ENCODE results near the gene SLC26A4. TPM values are rescaled to one million over a fixed set of nuclear protein-coding genes. Genes with fewer than 3 reads are reported as not detected.

The SLC26A4 gene
- total and polyA plus RNA-seq, 9 of the 15 experiments (the other 6 are each of a cell fraction or from before 2014, with no cell fraction given): 0.09 to 1.2 (median 0.33) TPM

DNA sequence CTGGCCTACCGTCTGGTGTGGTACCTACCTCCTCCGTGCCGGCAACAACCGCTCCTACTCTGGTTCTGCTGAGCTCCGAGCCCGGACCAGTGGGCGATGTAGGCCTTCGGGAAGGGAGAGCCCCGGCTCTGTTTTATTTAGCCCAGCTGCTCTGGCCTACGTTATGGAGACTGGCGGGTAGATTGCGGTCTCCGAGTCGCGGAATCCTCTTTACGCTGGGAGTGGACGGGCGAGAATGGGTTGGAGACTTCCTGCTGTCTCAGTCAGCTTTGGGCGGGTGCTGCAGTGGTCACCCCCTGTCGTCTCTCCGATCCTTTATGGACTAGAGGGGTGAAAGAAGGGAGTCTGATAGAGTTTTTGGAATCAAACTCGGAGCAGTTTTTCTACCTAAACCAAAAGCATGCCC is 83.7 kb downstream of the SLC26A4 start (continued):
- peak; percentile 12 for TF ChIP-seq BRD9 (IDR thresholded peaks at IDR 0.05; ENCODE audit: low read depth, partially characterized antibody)
- TF ChIP-seq MEF2A (IDR thresholded peaks at IDR 0.05; ENCODE audit: control insufficient read depth, low read depth, low read length): no peak
- TF ChIP-seq SMAD1 (IDR thresholded peaks at IDR 0.05; ENCODE audit: low read depth, low read length, partially characterized antibody): no peak
- TF ChIP-seq FOSL1 (tag; conservative IDR thresholded peaks at IDR 0.05): no peak
- TF ChIP-seq PHF20 (IDR thresholded peaks at IDR 0.05; ENCODE audit: partially characterized antibody): no peak
- TF ChIP-seq IRF2 (CRISPR knock-in tag; IDR thresholded peaks at IDR 0.05): no peak
- TF ChIP-seq TARDBP (IDR thresholded peaks at IDR 0.05): 0 out of 2 replicates have a peak, but pooled peaks have one; percentile 15
- TF ChIP-seq SMAD4 (CRISPR knock-in tag; conservative IDR thresholded peaks at IDR 0.05): 0 out of 2 replicates have a peak, but pooled peaks have one; percentile 26
- peak in 1 of 2 experiments; percentile 66; a peak in 1 of 4 replicates for TF ChIP-seq FOXA3 (CRISPR knock-in tag; conservative IDR thresholded peaks at IDR 0.05 in 1 of 2, IDR thresholded peaks at IDR 0.05 in 1 of 2)
- TF ChIP-seq ZNF239 (CRISPR knock-in tag; IDR thresholded peaks at IDR 0.05): no peak
- TF ChIP-seq, protein P1, sequence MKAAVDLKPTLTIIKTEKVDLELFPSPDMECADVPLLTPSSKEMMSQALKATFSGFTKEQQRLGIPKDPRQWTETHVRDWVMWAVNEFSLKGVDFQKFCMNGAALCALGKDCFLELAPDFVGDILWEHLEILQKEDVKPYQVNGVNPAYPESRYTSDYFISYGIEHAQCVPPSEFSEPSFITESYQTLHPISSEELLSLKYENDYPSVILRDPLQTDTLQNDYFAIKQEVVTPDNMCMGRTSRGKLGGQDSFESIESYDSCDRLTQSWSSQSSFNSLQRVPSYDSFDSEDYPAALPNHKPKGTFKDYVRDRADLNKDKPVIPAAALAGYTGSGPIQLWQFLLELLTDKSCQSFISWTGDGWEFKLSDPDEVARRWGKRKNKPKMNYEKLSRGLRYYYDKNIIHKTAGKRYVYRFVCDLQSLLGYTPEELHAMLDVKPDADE (conservative IDR thresholded peaks at IDR 0.05; ENCODE audit: control insufficient read depth, low read depth, low read length): no peak; the same call in 1 of the 2 replicates
- TF ChIP-seq, protein P2, sequence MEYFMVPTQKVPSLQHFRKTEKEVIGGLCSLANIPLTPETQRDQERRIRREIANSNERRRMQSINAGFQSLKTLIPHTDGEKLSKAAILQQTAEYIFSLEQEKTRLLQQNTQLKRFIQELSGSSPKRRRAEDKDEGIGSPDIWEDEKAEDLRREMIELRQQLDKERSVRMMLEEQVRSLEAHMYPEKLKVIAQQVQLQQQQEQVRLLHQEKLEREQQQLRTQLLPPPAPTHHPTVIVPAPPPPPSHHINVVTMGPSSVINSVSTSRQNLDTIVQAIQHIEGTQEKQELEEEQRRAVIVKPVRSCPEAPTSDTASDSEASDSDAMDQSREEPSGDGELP (CRISPR knock-in tag; IDR thresholded peaks at IDR 0.05; ENCODE audit: borderline replicate concordance): peak; percentile 31; the same call in 1 of the 2 replicates
- TF ChIP-seq, protein P3, sequence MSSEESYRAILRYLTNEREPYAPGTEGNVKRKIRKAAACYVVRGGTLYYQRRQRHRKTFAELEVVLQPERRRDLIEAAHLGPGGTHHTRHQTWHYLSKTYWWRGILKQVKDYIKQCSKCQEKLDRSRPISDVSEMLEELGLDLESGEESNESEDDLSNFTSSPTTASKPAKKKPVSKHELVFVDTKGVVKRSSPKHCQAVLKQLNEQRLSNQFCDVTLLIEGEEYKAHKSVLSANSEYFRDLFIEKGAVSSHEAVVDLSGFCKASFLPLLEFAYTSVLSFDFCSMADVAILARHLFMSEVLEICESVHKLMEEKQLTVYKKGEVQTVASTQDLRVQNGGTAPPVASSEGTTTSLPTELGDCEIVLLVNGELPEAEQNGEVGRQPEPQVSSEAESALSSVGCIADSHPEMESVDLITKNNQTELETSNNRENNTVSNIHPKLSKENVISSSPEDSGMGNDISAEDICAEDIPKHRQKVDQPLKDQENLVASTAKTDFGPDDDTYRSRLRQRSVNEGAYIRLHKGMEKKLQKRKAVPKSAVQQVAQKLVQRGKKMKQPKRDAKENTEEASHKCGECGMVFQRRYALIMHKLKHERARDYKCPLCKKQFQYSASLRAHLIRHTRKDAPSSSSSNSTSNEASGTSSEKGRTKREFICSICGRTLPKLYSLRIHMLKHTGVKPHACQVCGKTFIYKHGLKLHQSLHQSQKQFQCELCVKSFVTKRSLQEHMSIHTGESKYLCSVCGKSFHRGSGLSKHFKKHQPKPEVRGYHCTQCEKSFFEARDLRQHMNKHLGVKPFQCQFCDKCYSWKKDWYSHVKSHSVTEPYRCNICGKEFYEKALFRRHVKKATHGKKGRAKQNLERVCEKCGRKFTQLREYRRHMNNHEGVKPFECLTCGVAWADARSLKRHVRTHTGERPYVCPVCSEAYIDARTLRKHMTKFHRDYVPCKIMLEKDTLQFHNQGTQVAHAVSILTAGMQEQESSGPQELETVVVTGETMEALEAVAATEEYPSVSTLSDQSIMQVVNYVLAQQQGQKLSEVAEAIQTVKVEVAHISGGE (CRISPR knock-in tag; IDR thresholded peaks at IDR 0.05): peak; percentile 55 to 79 (median 75)
- TF ChIP-seq, protein P4, sequence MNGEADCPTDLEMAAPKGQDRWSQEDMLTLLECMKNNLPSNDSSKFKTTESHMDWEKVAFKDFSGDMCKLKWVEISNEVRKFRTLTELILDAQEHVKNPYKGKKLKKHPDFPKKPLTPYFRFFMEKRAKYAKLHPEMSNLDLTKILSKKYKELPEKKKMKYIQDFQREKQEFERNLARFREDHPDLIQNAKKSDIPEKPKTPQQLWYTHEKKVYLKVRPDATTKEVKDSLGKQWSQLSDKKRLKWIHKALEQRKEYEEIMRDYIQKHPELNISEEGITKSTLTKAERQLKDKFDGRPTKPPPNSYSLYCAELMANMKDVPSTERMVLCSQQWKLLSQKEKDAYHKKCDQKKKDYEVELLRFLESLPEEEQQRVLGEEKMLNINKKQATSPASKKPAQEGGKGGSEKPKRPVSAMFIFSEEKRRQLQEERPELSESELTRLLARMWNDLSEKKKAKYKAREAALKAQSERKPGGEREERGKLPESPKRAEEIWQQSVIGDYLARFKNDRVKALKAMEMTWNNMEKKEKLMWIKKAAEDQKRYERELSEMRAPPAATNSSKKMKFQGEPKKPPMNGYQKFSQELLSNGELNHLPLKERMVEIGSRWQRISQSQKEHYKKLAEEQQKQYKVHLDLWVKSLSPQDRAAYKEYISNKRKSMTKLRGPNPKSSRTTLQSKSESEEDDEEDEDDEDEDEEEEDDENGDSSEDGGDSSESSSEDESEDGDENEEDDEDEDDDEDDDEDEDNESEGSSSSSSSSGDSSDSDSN (IDR thresholded peaks at IDR 0.05; ENCODE audit: borderline replicate concordance in 1 of 2, low read depth in 2 of 2, low read length in 2 of 2): 0 out of 4 replicates have a peak, but pooled peaks have one; percentile 34 to 65
- TF ChIP-seq ZNF134 (CRISPR knock-in tag; conservative IDR thresholded peaks at IDR 0.05): no peak
- TF ChIP-seq KLF16 (IDR thresholded peaks at IDR 0.05): no peak
- no peak for TF ChIP-seq SLC30A9 (CRISPR knock-in tag; IDR thresholded peaks at IDR 0.05)
- TF ChIP-seq, protein P5, sequence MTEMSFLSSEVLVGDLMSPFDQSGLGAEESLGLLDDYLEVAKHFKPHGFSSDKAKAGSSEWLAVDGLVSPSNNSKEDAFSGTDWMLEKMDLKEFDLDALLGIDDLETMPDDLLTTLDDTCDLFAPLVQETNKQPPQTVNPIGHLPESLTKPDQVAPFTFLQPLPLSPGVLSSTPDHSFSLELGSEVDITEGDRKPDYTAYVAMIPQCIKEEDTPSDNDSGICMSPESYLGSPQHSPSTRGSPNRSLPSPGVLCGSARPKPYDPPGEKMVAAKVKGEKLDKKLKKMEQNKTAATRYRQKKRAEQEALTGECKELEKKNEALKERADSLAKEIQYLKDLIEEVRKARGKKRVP (CRISPR knock-in tag; IDR thresholded peaks at IDR 0.05): no peak
- TF ChIP-seq BACH1 (tag; IDR thresholded peaks at IDR 0.05): no peak
